Measurements from ENCODE around the gene POLR1D.

- TF ChIP-seq CTCF (IDR thresholded peaks at IDR 0.05 in 8 of 11, conservative IDR thresholded peaks at IDR 0.05 in 3 of 11) (no peak), POLR2AphosphoS5 (IDR thresholded peaks at IDR 0.05) (no peak)
Measured at GRCh38 chr13:27599096-27599495, 22.6 kb upstream of the POLR1D start.

Measured in spleen (tissue), 7 donors.